GM21390 (cell line): ENCODE measurements around the gene TMEM86A.

ENCODE experiments used
- ATAC-seq: cut with Tn5 transposase; IDR thresholded peaks from one replicate; pipeline ENCODE4 v1.9.1; 2021; ENCODE audit not compliant: unreplicated experiment

The TMEM86A gene

GRCh38 chr11:18699848-18700261, 1.3 kb downstream of the TMEM86A start:
- no peak for ATAC-seq

DNA sequence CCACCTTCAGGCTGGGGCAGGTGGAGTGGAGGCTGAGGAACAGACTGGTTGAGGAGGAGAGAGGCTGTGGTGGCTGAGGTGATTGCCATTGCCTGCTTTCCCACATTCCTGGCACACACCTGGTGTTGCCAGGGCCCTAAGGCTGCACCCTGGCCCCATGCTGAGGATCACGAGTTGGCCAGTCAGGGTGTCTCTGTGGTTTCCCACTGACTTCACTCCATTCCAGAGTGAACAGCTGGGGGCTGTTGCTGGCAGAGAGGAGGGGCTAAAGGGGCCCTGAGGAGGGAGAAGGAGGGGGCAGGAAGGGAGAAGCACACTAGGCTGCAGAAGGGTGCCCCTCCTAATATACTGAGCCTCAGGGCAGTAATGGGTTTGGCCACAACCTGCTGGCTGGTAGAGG, 1.8 kb downstream of the TMEM86A start:
- ATAC-seq: no peak

GRCh38 chr11:18700872-18701271, 2.3 kb downstream of the TMEM86A start:
- ATAC-seq: no peak

DNA sequence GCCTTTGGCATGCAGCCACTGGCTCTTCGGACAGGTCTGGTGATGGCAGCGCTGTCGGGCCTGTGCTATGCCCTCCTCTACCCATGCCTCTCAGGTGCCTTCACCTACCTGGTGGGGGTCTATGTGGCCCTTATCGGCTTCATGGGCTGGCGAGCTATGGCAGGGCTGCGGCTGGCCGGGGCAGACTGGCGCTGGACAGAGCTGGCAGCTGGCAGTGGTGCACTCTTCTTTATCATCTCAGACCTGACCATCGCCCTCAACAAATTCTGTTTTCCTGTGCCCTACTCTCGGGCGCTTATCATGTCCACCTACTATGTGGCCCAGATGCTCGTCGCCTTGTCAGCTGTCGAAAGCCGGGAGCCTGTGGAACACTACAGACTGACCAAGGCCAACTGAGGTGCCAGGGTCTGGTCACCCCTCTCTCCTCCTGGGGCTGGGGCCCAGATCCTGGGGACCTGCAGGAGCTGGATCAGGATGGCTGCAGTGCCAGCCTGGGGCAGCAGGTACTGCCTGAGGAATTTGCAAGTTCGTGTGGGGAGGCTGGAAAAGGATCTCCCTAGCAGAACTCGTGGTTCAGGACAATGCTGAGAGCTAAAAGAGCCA, 3.1 kb downstream of the TMEM86A start:
- no peak for ATAC-seq

DNA sequence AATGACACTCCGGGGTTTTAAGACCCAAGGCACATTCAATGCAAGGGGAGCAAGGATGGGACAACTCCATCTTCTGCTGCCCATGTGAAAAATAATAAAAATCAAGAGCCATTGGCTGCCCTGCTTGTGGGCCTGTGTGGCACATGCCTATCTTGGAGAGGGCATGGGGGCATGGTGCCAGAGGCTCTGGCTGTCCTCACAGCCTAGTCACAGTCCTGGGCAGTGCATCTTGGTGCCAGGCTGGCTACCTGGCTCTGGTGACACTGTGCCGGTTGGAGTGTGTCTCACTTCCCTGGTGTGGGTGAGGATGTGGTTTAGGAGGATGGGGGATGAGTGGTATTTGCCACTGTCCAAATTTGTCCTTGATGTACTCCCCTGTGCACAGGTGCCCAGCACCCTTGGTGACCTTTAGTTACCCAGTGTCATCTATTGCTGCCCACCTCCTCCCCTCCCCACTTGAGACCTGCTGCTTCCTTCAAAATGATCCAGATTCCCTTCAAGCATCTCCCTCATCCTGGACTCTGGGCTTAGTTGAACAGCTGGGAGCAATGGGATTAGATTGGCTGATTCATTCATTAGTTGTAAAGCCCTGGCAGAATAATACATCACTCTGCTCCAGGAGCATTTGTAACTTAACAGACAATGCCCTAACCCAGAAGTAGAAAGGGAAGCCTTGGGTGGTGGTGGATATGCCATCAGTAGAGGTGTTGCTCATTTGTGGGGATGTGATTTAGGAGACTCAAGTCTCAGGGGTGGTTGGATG, 4.6 kb downstream of the TMEM86A start:
- ATAC-seq: no peak

DNA sequence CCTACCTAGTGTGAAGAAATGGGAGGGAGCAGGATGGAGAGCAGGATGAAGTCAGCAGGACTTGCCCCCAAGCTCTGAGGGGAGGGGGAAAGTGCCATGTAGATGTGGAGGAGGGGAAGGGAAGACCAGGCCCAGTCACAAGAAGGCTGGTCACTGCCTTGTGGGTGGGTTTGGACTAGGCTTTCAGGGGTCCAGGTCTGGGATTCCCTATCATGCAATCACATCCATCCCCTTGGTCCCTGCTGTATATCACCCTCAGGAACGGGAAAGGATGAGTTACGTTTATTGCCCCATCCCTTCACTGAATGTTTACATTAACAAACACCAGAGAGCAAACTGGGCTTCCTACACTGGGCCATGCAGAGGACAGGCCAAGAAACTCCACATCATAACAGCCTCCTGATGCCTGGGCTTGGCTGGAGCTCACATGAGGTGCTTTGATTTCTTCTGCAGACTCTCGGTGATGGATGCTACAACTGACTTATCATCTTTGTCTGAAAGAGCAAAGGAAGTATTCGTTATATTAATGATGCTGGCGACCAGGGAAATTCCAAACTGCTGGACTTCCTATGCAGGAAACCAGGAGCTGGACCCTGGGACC, 5.6 kb downstream of the TMEM86A start:
- no peak for ATAC-seq

DNA sequence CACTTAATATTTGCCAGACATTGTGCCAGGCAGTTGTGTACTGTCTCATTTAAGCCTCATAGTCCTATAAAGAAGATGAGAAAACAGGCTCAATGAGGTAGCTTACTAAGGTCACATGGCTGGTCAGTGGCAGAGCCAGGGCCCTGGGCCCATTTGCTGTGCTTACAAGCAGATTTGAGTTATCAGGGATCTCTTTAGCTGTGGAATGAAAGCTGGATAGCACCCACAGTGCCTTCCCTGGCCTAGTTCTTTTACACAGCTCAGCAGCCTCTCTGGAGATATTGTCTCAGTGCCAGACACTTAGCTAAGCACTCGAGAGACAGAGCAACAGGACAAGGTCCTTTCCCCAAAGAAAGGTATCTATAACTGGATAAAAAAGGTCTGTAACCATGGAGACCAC, 6.1 kb downstream of the TMEM86A start:
- ATAC-seq: no peak

- ATAC-seq: no peak
These were observed 7.2 kb downstream of the TMEM86A start for GRCh38 chr11:18705651-18706281.

GRCh38 chr11:18706330-18707243, 8.0 kb downstream of the TMEM86A start:
- no peak for ATAC-seq

DNA sequence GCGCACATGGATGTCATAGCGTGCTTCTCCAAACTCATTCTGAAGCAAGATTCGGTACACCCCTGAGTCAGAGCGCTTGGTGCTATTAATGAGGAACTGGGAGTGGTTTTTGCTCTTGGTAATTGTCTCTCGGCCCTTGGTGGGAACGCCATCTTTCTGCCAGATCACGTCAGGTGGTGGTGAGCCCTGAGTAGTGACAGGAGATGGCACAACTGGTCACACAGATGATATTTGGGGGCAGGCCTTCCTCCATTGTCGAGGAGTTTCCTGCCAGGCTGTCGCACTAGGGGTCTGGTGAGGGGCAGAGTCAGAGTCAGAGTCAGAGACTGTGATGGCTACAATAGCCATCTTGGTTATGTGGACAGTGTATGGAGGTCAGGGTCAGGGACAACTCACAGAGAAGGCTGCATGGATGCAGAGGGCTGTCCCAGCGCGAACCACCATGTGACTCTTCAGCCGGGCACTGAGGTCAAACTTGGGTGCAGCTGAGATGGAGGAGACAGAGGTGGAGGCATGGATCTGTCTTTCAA, 9.3 kb downstream of the TMEM86A start:
- no peak for ATAC-seq

- no peak for ATAC-seq
These were observed 10.8 kb downstream of the TMEM86A start for GRCh38 chr11:18709414-18709813.

DNA sequence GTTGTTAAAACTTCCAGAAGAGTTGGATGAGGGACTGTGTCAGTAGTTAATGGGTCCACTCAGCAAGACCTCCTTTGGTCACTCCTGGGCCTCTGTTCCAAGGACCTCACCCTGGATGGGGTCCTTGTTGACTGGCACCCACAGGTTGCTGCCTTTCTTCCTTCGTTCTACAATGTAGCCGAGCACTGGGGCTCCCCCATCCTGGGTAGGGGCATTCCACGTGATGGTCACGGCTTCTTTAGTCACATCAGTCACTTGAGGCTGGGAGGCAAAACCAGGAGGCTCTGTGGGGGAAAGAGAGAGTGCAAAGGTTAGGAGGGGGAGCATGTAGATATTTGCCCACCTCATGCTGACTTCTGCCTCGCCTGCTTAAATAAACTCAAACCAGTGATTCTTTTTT, 12.0 kb downstream of the TMEM86A start:
- no peak for ATAC-seq

DNA sequence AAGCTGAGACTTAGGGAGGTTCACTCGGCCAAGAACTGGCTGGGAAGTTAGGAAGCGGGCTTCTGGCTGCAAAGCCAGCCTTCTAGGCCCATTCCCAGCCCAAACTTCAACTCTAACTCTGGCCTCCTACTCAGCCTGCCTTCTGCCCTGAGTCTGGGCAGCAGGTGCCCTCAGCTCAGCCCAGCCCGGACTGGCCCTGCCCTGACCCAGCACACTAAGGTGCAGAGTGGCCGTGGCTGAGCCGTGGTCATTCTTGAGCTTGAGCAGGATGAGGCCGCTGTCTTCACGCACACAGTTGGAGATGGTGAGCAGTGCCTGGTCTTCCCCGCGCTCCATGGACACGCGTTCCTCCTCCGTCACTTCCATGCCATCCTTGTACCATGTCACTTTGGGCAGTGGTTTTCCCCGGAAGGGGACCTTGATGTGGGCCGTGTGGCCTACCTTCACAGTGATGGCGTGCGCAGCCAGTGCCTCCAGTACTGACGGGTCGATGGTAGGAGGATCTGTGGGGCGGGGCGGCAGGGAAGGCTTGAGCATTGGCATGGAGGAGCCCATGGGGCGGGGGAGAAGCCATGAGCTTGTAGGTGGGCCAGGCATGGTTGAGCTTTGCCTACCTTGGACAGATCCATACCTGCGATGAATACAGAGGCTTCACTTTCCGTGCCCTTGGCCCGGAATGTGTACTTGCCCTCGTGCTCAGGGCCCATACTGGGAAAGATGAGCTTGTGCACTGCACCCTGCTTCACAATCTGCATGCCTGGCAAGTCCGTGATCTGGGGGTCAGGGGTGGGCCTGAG, 15.3 kb downstream of the TMEM86A start:
- no peak for ATAC-seq

GRCh38 chr11:18714443-18714780, 15.8 kb downstream of the TMEM86A start:
- ATAC-seq: no peak

DNA sequence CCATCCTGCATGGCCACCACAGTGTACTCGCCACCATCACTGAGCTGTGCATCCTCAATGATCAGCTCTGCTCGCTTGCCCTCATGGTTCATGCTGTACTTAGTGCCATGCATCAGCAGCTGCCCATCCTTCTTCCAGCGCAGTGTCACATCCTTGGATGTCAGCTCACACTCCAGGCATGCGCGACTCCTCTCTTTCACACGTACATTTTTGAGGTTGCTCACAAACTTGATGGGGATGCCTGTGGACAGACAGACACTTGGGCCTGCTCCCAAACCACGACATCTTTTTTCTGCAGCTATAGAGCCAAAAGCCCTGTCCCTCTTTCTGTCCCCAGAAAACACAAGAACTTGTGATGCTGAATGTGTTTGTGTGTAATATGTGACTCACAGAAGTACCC, 16.9 kb downstream of the TMEM86A start:
- no peak for ATAC-seq

DNA sequence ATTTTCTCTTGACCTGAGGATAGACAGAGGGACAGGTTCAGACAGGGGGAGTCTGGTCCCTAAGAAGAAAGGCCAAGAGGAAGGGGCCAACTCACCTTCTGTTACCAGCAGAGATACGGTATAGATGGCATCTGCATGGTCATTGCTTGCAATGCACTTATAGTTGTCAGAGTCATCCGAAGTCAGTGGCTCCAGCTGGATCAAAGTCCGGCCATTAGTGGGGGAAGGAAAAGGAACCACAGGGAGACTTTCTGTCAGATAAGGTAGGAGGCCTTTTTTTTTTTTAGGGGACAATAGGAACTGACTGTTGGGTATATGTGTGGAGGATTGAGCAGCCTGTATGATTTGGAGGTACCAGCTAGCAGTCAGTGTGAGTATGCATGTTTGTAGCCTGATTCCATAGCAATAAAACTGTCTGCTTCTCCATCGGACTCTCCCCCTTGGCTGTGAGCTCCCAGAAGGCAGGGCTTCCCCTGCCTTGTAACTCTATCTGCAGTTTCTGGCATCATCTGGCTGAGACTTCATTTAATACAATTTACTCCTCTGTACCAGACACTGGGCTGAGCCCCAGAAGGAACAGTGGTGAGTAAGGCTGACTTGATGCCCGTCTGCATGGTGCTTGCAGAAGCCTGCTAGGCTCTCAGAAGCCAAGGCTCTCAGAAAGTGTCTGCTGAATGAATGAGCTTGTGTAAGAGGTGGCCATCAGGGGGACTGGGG, 21.7 kb downstream of the TMEM86A start:
- ATAC-seq: no peak

GRCh38 chr11:18720808-18721560, 22.4 kb downstream of the TMEM86A start:
- peak; percentile 82 for ATAC-seq

- peak; percentile 80 for ATAC-seq
These were observed 23.1 kb downstream of the TMEM86A start for GRCh38 chr11:18721561-18722292.
